ENCODE data around the gene ARHGAP27.

Gene ARHGAP27

DNA sequence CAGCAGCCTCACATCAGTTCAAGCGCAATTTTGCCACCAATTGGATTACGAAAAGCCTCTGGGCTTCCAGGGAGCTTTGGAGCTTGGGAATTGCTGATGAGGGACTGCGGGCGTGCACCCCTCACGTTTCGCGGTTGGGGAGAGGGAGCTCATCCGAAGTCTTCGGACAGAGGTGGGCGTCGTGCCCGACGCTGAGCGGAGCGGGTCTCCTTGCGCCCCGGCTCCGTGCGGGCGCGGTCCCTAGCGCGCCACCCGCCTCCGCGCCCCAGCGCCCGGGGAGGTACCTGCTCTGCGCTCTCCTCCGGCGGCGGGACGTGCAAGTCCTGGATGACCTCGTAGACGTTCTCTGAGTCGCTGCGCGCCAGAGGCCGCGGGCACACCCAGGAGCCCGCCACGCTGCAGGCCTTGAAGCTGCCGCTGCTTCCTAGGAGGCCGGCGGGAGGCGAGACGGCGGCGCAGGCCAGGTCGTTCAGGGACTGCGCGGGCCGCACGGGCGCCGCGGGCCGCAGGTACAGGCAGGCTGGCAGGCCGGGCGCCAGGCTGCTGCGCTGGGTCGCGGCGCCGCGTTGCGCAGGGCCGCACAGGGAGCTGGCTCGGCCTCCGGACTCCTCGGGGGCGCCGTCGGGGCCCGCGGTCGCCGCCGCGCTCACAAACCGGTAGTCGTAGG lies 3.2 kb downstream of the ARHGAP27 start:
- DNase-seq, result no peak

DNA sequence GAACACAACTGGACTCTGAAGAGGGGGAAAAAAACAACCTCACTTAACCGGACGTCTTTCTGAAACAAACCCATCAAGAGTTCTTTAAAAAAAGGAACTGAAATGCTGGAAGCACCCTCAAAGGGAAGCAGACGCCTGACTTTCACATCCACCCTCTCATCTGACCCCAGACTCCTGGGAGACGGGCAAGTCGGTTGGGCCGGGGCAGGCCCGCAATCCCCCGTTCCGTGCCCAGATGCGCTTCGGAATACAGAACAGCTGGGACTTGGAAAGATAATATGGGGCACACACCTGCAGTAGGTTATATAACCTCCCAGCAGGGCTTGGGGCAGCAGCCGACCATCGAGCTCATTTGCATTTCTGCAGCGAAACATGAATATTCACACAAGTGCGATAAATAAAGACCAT lies 3.7 kb downstream of the ARHGAP27 start:
- peak; percentile 94 for DNase-seq

DNA sequence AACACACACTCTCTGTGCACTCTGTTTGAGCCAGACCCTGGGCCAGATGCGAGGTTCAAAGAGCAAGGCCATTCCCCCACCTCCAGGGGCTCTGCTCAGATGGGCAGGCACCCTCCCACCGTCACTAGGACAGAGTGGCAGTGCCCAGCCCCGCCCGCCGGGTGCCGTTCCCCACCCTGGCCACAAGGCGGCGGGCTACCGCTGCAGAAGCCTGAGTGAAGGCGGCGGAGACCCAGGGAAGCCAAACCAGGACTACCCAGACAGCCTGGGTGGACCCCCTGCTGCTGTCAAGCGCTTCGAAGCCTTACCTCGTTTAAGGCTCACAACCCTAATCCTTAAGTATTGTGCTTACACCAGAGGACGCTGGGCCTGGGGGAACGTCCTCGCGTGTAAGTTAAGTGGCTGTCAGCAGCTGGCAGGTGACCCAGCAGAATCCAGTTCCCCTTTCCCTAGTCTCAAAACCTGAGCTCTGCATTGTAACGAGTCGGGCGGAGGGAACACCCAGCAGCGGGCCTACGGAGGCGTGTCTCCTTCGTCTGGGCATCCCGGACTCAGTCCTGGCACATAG lies 4.5 kb downstream of the ARHGAP27 start:
- peak; percentile 86 for DNase-seq

DNA sequence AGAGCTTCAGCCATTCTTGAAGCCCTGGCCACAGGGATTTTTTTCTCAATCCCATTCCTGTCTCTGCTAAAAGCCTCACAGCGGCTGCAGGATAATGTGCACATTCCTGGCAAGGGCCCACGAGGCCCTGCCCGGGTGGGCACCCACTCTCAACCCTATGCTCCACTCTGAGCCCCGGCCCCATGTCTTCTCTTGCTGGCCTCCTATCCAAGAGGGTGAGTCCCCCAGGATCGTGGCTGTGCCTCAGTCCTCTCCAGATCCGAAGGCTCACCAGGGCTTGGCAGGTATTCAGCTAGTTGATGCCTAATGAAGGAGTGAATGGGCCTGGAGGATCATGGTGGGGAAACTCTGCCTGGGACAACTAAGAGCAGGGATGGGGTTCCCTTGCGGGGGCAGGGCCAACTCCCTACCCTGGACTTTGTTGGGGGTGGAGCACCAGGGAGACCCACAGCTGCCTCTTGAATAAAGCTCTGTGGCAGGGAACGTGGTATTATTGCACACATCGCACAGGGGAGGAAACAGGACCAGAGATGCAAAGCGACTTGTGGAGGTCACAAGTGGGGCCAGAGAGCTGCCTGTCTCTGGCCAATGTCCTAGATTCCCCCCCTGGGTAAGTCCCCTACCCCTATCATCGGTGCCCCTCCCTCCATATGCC lies 5.4 kb downstream of the ARHGAP27 start:
- peak; percentile 3 for DNase-seq

DNA sequence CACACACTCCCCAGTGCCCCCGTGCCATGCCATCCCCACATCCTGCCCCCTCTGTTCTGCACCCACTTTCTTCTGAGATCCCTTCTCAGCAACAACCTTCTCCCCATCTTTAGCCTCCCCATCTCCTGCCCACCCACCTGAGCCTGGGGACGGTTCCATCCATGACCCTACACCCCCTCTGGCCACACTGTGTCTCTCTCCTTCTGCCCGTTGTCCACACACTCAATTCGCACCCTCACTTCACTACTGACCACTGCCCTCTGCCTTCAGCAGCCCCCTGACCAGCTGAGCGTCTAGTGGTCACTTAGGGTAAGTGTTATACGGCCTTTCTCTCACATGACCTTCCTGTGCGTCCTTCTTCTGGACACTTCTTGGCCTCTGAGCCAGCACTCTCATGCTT lies 6.1 kb downstream of the ARHGAP27 start:
- DNase-seq, result no peak

DNA sequence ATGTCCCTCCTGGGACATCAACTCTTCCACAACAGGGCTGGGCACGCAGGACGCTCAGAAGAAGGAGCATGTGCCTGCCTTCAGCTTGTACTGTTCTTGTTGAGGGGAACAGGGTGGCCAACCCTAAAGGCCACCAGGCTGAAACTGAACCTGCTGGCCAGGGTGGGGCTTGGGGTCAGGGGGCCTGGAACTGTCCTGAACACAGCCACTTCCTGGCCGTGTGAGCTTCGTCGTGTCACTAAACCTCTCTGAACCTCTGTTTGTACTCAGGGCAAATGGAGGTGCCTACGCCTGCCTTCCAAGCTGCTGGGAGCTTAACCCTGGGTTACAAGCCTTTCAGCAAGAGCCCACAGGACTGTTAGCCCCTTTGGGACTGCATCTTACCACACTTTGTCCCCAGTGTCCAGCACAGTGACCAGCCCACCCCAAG lies 6.7 kb downstream of the ARHGAP27 start:
- DNase-seq, result no peak

DNA sequence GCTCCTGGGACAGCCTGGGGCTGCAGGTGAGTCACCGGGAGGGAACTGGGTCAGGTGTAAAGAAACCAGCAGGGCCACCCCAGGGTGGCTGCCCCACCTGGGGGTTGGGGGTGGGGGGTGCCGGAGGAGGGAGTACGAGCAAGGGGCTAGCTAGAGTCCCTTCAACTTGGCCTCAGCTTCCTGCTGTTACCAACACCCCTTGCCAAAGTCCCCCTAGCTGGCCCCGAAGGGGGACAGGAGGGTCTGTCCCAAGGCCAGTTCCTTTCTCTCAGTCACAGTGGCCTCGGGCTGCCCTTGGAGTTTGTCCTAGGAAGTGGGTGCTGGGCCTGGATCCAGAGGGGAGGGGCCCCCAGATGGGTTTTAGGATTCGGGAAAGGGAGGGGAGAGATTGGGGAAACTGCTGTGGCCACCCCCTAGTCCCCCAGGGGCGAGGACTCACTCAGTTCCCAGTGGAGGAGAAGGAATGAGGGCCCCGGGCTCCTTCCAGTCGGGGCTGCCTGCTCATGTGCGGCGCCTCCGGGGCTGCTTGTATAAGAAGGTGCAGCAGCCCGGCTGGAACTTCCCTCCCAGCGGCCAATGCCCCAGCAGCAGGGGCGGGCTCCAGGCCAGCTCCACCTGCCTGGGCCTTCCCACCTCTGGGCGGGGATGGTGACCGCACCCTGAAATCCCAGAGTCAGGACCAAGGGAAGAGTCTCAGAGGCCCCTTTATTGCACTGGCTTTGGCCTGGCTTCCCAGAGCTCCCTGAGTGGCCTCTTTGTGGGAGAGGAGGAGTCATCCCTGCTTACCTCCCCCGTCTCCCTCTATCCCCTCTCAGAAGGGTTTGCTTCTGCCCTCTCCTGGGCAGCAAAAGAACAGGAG lies 7.3 kb downstream of the ARHGAP27 start:
- peak; percentile 21 for DNase-seq

DNA sequence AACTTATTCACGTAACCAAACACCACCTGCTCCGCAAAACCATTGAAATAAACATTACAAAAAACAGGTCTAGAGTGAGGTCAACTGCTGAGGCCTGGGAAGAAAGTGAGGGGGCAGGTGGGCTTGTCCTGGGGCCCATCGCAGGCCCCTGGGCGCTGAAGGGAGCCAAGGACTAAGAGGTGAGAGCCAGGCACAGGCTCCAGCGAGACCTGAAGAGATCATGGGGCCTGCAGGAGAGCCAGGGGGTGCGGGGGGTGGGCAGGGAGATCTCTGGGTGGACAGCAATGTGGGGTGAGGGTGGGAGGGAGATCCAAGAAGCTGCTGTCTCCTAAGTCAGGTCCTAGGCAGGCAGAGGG lies 7.9 kb downstream of the ARHGAP27 start:
- no peak for DNase-seq

DNA sequence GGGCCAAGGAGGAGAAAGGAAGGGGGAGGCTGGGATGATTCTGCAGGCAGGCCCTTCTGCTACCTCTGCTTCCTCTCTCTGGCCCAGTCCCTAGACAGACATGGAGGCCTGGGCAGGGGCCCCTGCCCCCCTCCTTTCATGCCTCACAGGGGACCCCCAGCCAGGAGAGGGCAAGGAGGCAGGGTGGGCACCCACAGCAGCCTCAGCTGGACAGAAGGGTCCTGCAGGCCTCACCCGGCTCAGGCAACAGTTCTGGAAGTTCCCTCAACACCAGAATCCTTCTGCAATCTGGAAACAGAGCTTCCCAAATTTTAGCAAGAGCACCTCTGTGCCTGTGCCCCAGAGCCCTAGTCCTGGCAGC lies 8.7 kb downstream of the ARHGAP27 start:
- no peak for DNase-seq

DNA sequence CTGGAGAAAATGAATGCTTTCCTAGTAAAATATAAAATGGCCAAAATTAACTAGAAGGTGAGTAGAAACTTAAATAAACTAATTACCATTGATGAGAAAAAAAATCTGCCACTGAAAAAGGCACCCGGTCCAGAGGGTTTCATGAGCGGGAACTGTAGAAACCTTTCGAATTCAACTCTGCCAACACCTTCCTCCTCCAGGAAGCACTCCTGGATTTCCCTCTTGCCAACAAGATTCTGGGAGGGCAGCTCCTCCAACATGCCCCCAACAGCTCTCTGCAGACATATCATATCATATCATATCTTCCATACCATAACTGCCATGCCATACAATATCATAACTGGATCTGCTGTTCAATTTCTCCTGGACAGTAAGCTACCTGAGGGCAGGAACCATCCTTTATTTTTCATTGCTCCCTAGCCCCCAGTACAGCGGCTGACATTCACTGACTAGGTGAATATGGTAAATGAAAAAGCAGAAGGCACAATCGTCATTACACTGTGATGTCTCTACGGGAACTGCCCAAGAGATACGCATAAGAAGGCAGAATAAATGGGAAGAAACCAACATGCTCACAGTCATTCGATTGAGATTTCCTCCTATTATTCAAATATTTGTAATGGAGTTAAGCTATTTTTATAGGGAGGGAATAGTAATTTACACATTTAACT lies 9.2 kb downstream of the ARHGAP27 start:
- no peak for DNase-seq

DNA sequence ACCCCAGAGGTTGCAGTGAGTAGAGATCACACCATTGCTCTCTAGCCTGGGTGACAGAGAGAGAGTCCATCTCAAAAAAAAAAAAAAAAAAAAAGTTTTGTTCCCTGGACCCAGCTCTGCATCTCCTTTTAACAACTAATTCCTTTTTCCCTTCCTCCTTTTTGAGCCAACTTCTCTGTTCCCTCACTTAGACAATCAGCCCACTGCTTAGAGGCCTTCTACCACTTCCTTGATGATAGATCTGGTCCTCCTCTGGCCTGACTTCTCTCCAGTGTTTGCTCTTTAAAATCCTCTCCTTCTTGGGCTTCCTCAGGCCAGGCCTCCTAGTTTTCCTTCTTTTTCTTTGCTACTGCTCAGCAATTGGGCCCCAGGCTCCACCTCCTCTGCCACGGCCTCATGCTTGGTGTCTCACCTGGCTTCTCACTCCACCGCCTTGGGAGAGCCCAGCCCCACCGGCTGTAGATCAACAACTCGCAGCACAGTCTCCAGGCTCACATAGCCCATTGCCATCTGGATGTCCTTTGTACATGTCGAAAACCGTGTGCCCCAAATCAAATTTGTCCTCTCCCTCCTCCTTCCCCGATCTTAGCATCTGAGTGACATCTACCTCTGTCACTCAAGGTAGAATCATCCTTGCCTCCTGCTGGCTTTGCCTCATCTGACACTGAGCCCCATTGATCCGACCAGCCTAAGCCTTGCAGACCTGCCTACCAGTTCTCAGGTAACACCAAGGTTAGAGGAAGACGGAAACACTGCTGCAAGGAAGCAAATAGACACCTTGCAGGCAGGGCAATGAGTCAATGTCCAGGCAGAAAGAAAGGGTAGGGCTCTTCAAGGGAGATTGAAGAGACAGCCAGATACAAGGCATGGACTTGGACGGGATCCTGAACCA lies 17.4 kb downstream of the ARHGAP27 start:
- peak; percentile 83 for DNase-seq

DNA sequence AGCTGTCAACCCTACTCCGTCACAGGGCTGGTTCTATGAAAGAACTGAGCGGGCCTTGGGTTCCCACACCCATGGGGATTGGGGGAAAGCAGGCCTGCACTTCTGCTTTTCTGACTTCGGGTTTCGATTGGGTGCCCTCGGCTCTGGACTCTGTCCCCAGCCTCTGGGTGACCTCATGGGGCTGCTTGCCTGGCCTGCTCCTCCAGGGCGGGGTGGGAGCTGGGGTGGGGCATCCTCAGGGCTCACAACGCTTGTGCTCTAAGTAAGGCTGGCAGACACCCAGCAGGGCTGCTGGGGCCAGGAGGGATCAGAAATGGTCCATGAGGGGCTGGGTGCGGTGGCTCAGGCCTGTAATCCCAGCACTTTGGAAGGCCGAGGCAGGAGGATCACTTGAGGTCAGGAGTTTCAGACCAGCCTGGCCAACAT lies 19.2 kb downstream of the ARHGAP27 start:
- DNase-seq, result peak; percentile 93

DNA sequence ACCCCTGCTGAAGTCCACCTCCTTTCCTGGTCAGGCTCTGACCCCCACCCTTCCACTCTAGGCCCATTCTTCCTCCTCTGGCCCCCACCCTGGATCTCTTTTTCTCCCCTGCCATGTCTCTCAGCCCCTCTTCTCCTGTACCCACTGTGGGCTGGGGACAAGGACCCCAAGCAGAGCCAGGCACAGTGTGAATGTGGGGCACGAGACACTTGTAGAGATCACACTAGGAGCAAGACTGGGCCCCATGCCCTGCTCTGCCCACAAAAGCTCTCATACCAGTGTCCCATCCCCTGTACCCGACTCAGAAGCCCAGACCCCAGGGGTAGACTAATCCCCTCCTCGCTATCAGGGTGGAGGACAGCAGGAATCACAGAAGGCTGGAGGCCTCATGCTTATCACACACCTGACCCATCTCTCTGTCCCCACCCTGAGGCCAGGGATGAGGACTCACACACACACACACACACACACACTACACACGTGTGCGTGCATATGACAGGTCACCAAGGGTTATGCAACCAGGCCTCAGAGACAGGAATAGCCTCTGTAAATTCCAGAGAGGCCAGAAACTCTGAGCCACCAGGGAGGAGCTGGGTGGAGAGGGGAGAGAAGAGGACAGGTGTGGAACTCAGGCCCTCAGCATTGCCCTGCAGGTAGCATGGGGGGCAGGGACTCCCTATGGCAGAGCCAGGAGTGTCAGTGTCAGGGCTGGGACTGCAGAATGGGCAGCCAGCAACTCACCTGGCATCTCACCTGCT lies 21.1 kb downstream of the ARHGAP27 start:
- peak; percentile 53 for DNase-seq

DNA sequence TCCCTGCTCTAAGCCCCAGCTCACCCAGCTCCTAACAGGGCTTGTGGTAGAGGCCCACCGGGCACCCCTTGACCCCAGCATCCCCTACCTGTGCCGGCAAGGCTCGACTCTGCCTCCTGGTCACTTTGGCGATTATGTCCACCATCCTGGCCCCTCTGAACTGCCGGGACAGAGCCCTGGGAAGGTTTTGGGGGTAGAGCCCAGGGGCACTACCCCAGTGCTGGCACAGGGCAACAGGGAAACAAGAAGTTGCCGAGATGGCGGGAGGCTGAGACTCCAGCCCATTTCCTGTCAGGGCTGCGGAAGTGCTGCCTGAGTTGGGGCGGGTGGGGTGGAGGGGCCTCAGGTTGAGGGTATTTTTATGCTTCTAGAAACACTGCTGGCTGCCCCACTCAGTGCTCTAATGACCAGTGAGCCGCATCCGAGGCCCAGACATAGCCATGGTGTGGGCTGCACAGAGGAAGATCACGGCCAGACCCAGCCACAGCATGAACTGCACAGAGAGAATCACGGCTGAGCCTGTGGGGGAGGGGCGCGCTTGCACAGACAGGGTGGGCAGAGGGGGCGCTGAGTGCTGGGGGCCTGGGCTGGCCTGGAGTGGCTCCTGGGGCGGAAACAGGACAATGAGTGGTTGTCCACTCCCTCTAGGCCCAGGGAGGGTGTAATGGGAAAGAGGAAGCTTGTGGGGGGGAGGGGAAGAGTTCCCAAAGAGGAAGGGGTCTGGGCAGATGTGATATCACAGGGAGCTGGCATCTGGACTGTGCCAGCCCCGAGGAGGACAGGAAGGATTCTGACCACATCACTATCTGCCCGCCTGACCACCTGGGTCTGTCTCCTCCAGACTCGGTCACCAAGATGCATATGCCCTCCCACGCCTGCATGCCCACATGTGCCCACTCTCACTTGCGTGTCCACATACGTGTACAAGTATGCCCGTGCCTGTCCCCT lies 22.3 kb downstream of the ARHGAP27 start:
- peak; percentile 60 for DNase-seq

DNA sequence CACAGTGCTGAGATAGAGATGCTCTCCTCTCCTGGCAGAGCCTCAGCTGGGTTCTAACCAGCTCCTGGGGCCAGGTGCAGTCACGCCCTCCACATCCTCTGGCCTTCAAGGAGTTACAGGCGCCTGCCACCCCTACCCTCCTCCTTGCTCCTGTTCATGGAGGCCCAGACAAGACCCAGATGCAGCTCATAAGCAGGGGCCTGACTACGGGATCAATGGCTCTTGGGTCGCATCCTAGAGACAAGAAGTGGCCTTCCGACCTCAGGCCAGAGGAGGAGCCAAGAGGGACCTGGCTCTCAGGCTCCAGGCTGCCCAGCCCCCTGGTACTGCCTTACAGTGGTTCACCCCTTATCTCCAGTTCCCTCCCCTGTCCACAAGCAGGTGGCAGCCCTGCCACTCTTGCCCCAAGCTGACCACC lies 23.0 kb downstream of the ARHGAP27 start:
- DNase-seq, result no peak

DNA sequence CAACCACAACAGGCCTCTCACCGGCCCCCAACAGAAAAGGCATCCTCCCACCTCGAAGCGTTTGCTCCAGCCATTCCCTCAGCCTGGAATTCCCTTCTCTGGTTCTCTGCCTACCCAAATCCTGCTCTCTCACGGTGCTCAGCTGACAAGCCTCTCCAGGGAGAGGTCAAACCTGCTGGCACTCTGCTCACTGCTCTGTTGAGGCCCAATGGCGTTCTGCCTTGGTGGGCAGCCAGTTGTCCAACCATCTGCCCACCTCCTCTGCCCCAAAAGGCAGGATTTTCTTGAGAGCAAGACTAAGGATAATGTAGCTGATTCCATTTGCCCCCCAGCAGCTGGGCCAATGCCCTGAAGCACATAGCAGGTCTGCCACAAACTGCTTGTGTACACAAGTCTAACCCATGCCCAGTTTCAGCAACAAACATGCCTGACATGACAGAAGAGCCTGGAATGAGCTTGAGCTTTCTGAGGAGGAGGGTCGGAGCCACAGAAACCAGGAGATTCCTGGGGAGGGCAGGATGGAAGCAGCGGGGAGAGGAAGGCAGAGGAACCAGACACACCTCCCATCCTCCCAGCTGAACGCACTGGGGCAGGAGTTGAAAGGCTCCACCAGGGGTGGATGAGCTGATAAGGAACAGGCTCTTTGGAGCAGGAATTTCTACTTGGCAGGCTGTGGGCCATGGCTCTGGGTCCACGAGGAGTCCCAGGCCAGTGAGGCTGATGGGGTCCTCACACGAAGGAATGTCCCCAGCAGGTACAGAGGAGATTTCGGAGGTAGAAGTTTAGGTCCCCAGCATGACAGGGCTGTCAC lies 23.9 kb downstream of the ARHGAP27 start:
- no peak for DNase-seq

DNA sequence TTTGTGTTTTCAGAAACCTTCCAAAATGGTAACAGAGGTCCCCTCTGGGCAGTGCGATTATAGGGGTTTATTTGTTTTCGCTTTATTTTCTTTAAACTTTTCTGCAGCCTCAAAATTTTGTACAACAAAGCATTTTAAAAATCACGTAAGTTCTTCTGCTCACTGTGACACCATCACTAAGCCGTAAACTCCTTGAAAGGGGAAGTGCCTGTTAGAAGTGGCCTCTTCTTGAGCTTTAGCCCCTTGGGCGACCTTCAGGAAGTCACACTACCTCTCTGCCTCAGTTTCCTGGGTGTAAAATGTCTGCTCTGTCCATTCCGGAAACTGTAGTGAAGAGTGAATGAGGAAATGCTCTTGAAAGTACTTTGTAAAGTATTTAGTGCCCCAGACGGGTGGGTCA lies 26.6 kb downstream of the ARHGAP27 start:
- peak; percentile 58 for DNase-seq

DNA sequence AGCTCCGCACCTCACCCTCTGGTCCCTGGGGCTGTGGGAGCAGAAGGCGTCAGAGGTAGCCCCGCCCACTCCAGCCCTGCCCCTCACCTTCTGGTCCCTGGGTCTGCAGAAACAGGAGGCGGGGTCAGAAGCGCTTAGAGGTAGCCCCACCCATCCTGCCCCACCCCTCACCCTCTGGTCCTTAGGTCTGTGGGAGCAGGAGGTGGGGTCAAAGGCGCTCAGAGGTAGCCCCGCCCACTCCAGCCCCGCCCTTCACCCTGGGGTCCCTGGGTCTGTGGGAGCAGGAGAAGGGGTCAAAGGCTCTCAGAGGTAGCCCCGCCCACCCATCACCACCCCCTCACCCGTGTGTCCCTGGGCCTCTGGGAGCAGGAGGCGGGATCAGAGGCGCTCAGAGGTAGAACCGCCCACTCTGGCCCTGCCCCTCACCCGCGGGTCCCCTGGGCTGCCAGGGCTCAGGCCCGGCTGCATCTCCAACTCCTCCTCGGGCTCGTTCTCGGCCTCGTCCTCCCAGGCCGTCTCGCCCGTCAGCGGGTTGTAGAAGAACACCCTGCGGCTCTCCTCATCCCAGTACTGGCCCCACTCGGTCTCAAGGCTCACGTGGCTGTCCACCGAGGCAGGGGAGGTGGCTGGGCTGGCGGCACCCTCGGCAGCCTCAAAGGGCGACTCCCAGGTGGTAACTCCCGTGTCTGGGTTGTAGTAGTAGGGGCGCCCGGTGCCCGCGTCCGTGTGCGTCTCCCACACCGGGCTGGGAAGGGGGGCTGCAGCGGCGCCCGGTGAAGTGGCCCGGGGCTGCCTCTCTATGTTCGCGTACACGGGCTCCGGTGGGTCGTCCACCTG lies 27.2 kb downstream of the ARHGAP27 start:
- DNase-seq, result no peak
